Caco-2 (cell line): ENCODE measurements around the gene TACC2. TPM values are rescaled to one million over a fixed set of nuclear protein-coding genes. Genes with fewer than 3 reads are reported as not detected.

Source experiments
- BruUV-seq: library from RNA; stranded (reverse); fragments of 400-500 nt; replicated peaks from 2 replicates; lab custom pipeline; 2021; lab: Mats Ljungman, UMichigan
- CTCF ChIA-PET: fragments of 300-600 bp; sonication (Branson Sonifier 250); formaldehyde crosslinking; loops from one replicate; lab custom pipeline; 2022; ENCODE audit warnings: antibody characterized with exemption; lab: Charles Lee
- POLR2A ChIA-PET: fragments of 300-600 bp; sonication (Branson Sonifier 250); formaldehyde crosslinking; loops from one replicate; lab custom pipeline; 2022; ENCODE audit warnings: antibody characterized with exemption; lab: Charles Lee
- DNase-seq, 2 experiments: peaks; one replicate each; pipeline versions ENCODE4 v3.0.0 to v3.0.0-alpha.2; 2020 to 2022
- H3K27me3 ChIP-seq: replicated peaks from 2 replicates; pipeline ENCODE4 v1.6.0; 2011; ENCODE audit warnings: low read length; ENCODE audit not compliant: control insufficient read depth, insufficient read depth
- H3K36me3 ChIP-seq: 2 replicates; pipeline ENCODE4 v1.5.1; 2011; ENCODE audit warnings: low read length; ENCODE audit not compliant: control insufficient read depth, insufficient read depth
- H3K4me1 ChIP-seq: fragments of 250-450 bp; sonication (Bioruptor Pico); 2 replicates; pipeline ENCODE4 v1.5.1; 2020; ENCODE audit warnings: mild to moderate bottlenecking
- H3K4me3 ChIP-seq: 2 replicates; pipeline ENCODE4 v1.5.1; 2011; ENCODE audit warnings: low read depth, mild to moderate bottlenecking, control low read depth, low read length
- H3K9me3 ChIP-seq: fragments of 250-450 bp; sonication (Bioruptor Pico); 2 replicates; pipeline ENCODE4 v1.5.1; 2020; ENCODE audit warnings: mild to moderate bottlenecking, moderate library complexity
- H3K27ac Mint-ChIP-seq: one replicate; pipeline ENCODE4 v1.8.0; 2022; ENCODE audit warnings: mixed read lengths; ENCODE audit not compliant: unreplicated experiment
- H3K27me3 Mint-ChIP-seq: one replicate; pipeline ENCODE4 v1.8.0; 2022; ENCODE audit warnings: mixed read lengths; ENCODE audit not compliant: insufficient read depth, unreplicated experiment
- H3K36me3 Mint-ChIP-seq: one replicate; pipeline ENCODE4 v1.8.0; 2022; ENCODE audit warnings: mild to moderate bottlenecking, mixed read lengths; ENCODE audit not compliant: insufficient read depth, unreplicated experiment
- H3K4me1 Mint-ChIP-seq: one replicate; pipeline ENCODE4 v1.8.0; 2022; ENCODE audit warnings: low read depth, mixed read lengths; ENCODE audit not compliant: unreplicated experiment
- H3K4me3 Mint-ChIP-seq: one replicate; pipeline ENCODE4 v1.8.0; 2022; ENCODE audit warnings: mild to moderate bottlenecking, moderate library complexity, mixed read lengths; ENCODE audit not compliant: unreplicated experiment
- H3K9me3 Mint-ChIP-seq: one replicate; pipeline ENCODE4 v1.8.0; 2022; ENCODE audit warnings: mixed read lengths; ENCODE audit not compliant: unreplicated experiment
- intact Hi-C: fragments of 100-400 bp; cut with micrococcal nuclease; formaldehyde crosslinking; loops from one replicate; pipeline ENCODE4 v1.10.0; 2022; ENCODE audit not compliant: unreplicated experiment
- total RNA-seq: library from RNA; stranded (reverse); gene quantifications from 2 replicates; pipeline ENCODE4 v1.2.3, GENCODE V29; 2022
- TF ChIP-seq, protein P1 (sequence below), 2 experiments: fragments of 200-600 bp in 1 of 2; IDR thresholded peaks; 1 replicate in 1 of 2; 2 replicates in 1 of 2; pipeline versions ENCODE4 v1.5.1 to v1.8.0; 2011 to 2022; ENCODE audit warnings: antibody characterized with exemption in 1 of 2, control low read depth in 1 of 2, inconsistent platforms in 1 of 2, low read depth in 1 of 2, low read length in 1 of 2, mild to moderate bottlenecking in 1 of 2, moderate library complexity in 1 of 2; ENCODE audit not compliant: insufficient read depth in 1 of 2, severe bottlenecking in 1 of 2, unreplicated experiment in 1 of 2

The TACC2 gene
- total RNA-seq, 1 experiment from 2014 or later: 117 TPM

DNA sequence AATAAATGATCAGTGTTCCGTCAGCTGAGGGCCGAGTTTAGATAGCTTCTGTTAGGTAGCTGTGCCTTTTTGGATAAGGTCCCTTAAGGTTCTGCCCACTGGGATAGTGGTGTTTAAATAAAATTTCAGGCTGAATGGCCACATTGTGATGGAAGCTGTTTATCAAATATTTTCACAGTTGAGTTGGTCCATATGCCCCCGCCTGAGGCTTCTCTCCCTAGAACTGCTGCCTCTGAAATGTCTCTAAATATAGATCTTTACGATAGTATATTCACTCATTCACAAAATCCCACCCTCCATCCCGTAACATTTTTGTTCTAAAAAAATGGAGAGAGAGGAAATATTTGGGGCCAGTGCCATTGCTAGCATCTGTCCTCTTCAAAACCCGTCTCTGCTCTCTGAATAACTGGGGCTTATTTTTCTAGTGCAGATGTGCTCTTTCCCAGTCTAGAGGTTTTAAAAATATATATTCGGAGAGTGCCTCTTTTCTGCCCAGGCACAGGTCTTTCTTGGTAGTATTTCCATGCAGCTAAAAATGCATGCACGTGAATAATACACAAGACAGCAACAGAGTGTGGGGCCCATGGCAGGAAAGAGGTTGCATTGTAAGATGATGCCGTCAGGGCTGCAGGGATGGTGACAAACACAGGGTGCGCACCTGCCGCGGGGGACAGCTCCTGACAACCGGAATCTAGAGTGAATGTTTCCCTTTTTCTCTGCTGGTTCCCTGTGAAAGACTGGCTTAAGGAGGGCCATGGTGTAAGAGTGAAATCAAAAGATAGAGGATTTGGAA is 176.7 kb downstream of the TACC2 start:
- H3K9me3 Mint-ChIP-seq: no peaks in the 10 kb centered on the region
- no TSS peak for BruUV-seq
- Histone ChIP-seq H3K36me3 (peaks cover 3% of the 10 kb centered on the region), H3K27me3 (no peaks in the 10 kb centered on the region), H3K4me1 (0 out of 2 replicates have a peak, but pooled peaks cover 5% of the 10 kb centered on the region), H3K9me3 (no peaks in the 10 kb centered on the region), H3K4me3 (no peak overlapping the region)
- TF ChIP-seq, protein P1, sequence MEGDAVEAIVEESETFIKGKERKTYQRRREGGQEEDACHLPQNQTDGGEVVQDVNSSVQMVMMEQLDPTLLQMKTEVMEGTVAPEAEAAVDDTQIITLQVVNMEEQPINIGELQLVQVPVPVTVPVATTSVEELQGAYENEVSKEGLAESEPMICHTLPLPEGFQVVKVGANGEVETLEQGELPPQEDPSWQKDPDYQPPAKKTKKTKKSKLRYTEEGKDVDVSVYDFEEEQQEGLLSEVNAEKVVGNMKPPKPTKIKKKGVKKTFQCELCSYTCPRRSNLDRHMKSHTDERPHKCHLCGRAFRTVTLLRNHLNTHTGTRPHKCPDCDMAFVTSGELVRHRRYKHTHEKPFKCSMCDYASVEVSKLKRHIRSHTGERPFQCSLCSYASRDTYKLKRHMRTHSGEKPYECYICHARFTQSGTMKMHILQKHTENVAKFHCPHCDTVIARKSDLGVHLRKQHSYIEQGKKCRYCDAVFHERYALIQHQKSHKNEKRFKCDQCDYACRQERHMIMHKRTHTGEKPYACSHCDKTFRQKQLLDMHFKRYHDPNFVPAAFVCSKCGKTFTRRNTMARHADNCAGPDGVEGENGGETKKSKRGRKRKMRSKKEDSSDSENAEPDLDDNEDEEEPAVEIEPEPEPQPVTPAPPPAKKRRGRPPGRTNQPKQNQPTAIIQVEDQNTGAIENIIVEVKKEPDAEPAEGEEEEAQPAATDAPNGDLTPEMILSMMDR (IDR thresholded peaks at IDR 0.05; ENCODE audit: insufficient read depth in 1 of 2, low read depth in 1 of 2, low read length in 1 of 2, severe bottlenecking in 1 of 2, unreplicated experiment in 1 of 2): no peak
- peaks cover 44% of the 10 kb centered on the region for H3K36me3 Mint-ChIP-seq
- intact Hi-C loops: no loop called here
- CTCF ChIA-PET: no interaction called here
- H3K4me1 Mint-ChIP-seq: peaks cover 14% of the 10 kb centered on the region
- H3K4me3 Mint-ChIP-seq: no peak overlapping the region
- DNase-seq: no peak
- peak overlapping the region; percentile 32 for H3K27ac Mint-ChIP-seq
- POLR2A ChIA-PET: no interaction called here
- H3K27me3 Mint-ChIP-seq: no peaks in the 10 kb centered on the region

DNA sequence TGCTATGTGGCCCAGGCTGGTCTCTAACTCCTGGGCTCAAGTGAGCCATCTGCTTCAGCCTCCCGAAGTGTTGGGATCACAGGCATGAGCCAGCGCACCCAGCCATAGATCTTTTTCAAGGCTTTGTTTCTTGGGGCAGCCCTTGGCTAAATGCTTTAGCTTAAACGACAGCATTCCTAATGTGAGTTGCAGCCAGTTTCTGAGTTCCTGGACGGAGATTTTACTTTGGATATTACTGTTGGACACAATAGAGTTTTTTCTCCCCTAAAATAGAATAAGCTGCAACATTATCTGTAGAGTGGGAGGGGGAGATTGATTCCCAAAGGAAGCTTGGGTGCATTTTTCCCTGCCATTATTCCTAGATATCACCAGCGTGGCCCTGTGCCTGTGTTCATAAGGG is 179.1 kb downstream of the TACC2 start:
- Mint-ChIP-seq H3K4me3 (no peak overlapping the region), H3K4me1 (peaks cover 14% of the 10 kb centered on the region), H3K27me3 (no peaks in the 10 kb centered on the region), H3K27ac (no peak overlapping the region), H3K36me3 (peaks cover 45% of the 10 kb centered on the region), H3K9me3 (no peaks in the 10 kb centered on the region)
- intact Hi-C loops: no loop called here
- no peak for DNase-seq
- TF ChIP-seq, protein P1 (IDR thresholded peaks at IDR 0.05; ENCODE audit: insufficient read depth in 1 of 2, low read depth in 1 of 2, low read length in 1 of 2, severe bottlenecking in 1 of 2, unreplicated experiment in 1 of 2): no peak
- ChIA-PET POLR2A (no interaction called here), CTCF (no interaction called here)
- Histone ChIP-seq H3K27me3 (no peaks in the 10 kb centered on the region), H3K36me3 (peaks cover 1% of the 10 kb centered on the region), H3K4me1 (0 out of 2 replicates have a peak, but pooled peaks cover 5% of the 10 kb centered on the region), H3K4me3 (no peak overlapping the region), H3K9me3 (no peaks in the 10 kb centered on the region)
- no TSS peak for BruUV-seq

DNA sequence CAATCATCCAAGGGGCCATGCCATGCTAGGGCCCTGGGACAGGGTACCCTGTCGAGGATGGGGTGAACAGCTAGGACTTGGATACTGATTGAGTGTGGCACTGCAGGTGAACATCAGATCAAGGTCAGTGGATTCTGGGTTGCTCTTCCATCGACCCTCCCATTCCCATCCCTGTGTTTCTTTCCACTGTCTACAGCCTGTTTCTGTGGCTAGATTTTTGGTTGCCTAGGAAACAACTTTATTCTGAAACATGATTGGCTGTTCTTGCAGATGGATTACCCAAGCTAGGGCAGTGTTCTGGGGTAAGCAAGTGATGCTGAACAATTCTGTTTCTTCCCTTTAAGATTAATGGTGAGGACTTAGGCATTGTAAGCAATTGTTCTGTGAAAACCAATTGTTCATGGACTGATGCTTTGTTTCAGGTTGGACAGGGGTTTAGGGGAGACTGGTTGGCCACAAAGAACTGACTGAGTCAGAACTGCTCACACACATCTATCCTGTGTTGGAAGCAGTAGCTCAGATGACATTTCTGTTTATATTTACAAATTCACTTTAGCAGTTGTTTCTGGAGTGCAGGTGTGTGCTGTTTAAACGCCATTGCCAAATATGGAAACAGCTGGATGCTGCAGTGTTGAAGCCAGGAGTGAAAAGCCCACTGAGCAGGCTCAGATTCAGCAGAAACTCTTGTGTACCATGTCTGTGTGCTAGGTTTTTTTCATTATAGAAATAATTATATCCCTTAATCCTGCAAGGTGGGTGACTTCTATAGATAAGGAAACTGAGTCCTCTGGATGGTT is 179.8 kb downstream of the TACC2 start:
- H3K4me3 Mint-ChIP-seq: no peak overlapping the region
- peaks cover 47% of the 10 kb centered on the region for H3K36me3 Mint-ChIP-seq
- TF ChIP-seq, protein P1 (IDR thresholded peaks at IDR 0.05; ENCODE audit: insufficient read depth in 1 of 2, low read depth in 1 of 2, low read length in 1 of 2, severe bottlenecking in 1 of 2, unreplicated experiment in 1 of 2): no peak
- Histone ChIP-seq H3K4me3 (no peak overlapping the region), H3K27me3 (no peaks in the 10 kb centered on the region), H3K4me1 (peaks cover 11% of the 10 kb centered on the region), H3K9me3 (no peaks in the 10 kb centered on the region), H3K36me3 (peaks cover 1% of the 10 kb centered on the region)
- no peak overlapping the region for H3K27ac Mint-ChIP-seq
- CTCF ChIA-PET: no interaction called here
- no peaks in the 10 kb centered on the region for H3K27me3 Mint-ChIP-seq
- H3K9me3 Mint-ChIP-seq: no peaks in the 10 kb centered on the region
- peaks cover 21% of the 10 kb centered on the region for H3K4me1 Mint-ChIP-seq
- no TSS peak for BruUV-seq
- intact Hi-C loops: no loop called here
- POLR2A ChIA-PET: no interaction called here
- no peak for DNase-seq
